H4 (cell line): Measurements from ENCODE around the gene DSCAML1. TPM values are rescaled to one million over a fixed set of nuclear protein-coding genes. Genes with fewer than 3 reads are reported as not detected.
"Not testable (repeated sequence)": the region's sequence is repeated elsewhere in the genome, so short reads cannot be mapped to it uniquely, and the experiment has no call there.

Experiments
- DNase-seq: peaks from one replicate; pipeline ENCODE4 v3.0.0-alpha.2; 2015; ENCODE audit warnings: low spot score
- total RNA-seq: library from RNA; depleted of rRNA; stranded (reverse); fragments of >200 nt; shearing (Covaris generic); gene quantifications from 2 replicates; pipeline ENCODE4 v1.2.3, GENCODE V29; 2014

The DSCAML1 gene
- total RNA-seq, 1 experiment from 2014 or later, result not detected

- peak; percentile 76 for DNase-seq
Observed at GRCh38 chr11:117819096-117820040, 22.4 kb upstream of the DSCAML1 start.

GRCh38 chr11:117818041-117818873 is 21.2 kb upstream of the DSCAML1 start:
- DNase-seq, result no peak

GRCh38 chr11:117817368-117818040 is 20.5 kb upstream of the DSCAML1 start:
- DNase-seq, result peak; percentile 66

- no peak for DNase-seq
Observed at GRCh38 chr11:117816846-117817367, 19.9 kb upstream of the DSCAML1 start.

GRCh38 chr11:117816151-117816741 is 19.2 kb upstream of the DSCAML1 start:
- DNase-seq, result no peak

GRCh38 chr11:117815262-117815803 is 18.3 kb upstream of the DSCAML1 start:
- DNase-seq, result no peak

- DNase-seq, result no peak
Observed at GRCh38 chr11:117814766-117815261, 17.8 kb upstream of the DSCAML1 start.

- DNase-seq, result no peak
Observed at GRCh38 chr11:117814204-117814765, 17.3 kb upstream of the DSCAML1 start.

- DNase-seq, result not testable (repeated sequence)
Observed at GRCh38 chr11:117810056-117810451, 13.0 kb upstream of the DSCAML1 start.

GRCh38 chr11:117809236-117810055 is 12.4 kb upstream of the DSCAML1 start:
- DNase-seq, result peak; percentile 68

- DNase-seq, result no peak
Observed at GRCh38 chr11:117808784-117809183, 11.8 kb upstream of the DSCAML1 start.

GRCh38 chr11:117807482-117808327 is 10.7 kb upstream of the DSCAML1 start:
- peak; percentile 39 for DNase-seq

- DNase-seq, result no peak
Observed at GRCh38 chr11:117806846-117807245, 9.8 kb upstream of the DSCAML1 start.

GRCh38 chr11:117805045-117805444 is 8.0 kb upstream of the DSCAML1 start:
- no peak for DNase-seq

GRCh38 chr11:117803896-117804295 is 6.9 kb upstream of the DSCAML1 start:
- DNase-seq, result no peak

GRCh38 chr11:117799634-117800033 is 2.6 kb upstream of the DSCAML1 start:
- DNase-seq, result no peak

GRCh38 chr11:117796456-117796871 is 552 bp downstream of the DSCAML1 start:
- no peak for DNase-seq

- no peak for DNase-seq
Observed at GRCh38 chr11:117795638-117796455, 1.2 kb downstream of the DSCAML1 start.
